SK-N-SH (cell line): Measurements from ENCODE around the gene ELAVL2. TPM values are rescaled to one million over a fixed set of nuclear protein-coding genes. Genes with fewer than 3 reads are reported as not detected.

Experiments
- CTCF ChIA-PET: fragments of 300-600, 350-600 bp; formaldehyde crosslinking; extraction: SDS; loops from one replicate; lab custom pipeline; 2021; lab: Yijun Ruan, JAX
- POLR2A ChIA-PET: fragments of 350-600 bp; sonication (Branson Sonifier 250); formaldehyde crosslinking; extraction: SDS; loops from one replicate; lab custom pipeline; 2020; ENCODE audit warnings: antibody characterized with exemption, inconsistent platforms; lab: Yijun Ruan, JAX
- DNase-seq: peaks from one replicate; pipeline ENCODE4 v3.0.0; 2012
- H2AFZ ChIP-seq: fragments of 200-600 bp; sonication (generic); 2 replicates; pipeline ENCODE4 v1.8.1; 2016; ENCODE audit warnings: antibody characterized with exemption, mild to moderate bottlenecking, low read depth
- H3F3A ChIP-seq: fragments of 200-600 bp; sonication (generic); replicated peaks from 2 replicates; pipeline ENCODE3; 2016; ENCODE audit warnings: antibody characterized with exemption, mild to moderate bottlenecking; ENCODE audit not compliant: insufficient read depth
- H3K27ac ChIP-seq, 2 experiments: fragments of 200-500 bp in 1 of 2; fragments of 200-600 bp in 1 of 2; sonication (Bioruptor generic) in 1 of 2; sonication (generic), shearing (Covaris generic) in 1 of 2; 2 replicates each; pipeline versions ENCODE4 v1.5.1 to v1.6.1; 2014 to 2016; ENCODE audit warnings: low read depth in 2 of 2, inconsistent platforms in 1 of 2, low read length in 1 of 2, mild to moderate bottlenecking in 1 of 2, mixed read lengths in 1 of 2
- H3K27me3 ChIP-seq: fragments of 200-600 bp; sonication (generic), shearing (Covaris generic); 2 replicates; pipeline ENCODE4 v1.6.1; 2016; ENCODE audit warnings: mixed run types; ENCODE audit not compliant: insufficient read depth
- H3K36me3 ChIP-seq, 2 experiments: fragments of 200-500 bp in 1 of 2; fragments of 200-600 bp in 1 of 2; sonication (Bioruptor generic) in 1 of 2; sonication (generic) in 1 of 2; replicated peaks in 1 of 2; 2 replicates each; pipeline versions ENCODE3 to v1.5.1; 2014 to 2016; ENCODE audit warnings: low read length in 1 of 2, mild to moderate bottlenecking in 1 of 2; ENCODE audit not compliant: insufficient read depth in 2 of 2, control insufficient read depth in 1 of 2
- H3K4me1 ChIP-seq, 2 experiments: fragments of 200-500 bp in 1 of 2; fragments of 200-600 bp in 1 of 2; sonication (Bioruptor generic) in 1 of 2; sonication (generic), shearing (Covaris generic) in 1 of 2; 2 replicates each; pipeline versions ENCODE4 v1.5.1 to v1.6.1; 2014 to 2016; ENCODE audit warnings: low read depth in 1 of 2, low read length in 1 of 2, mixed run types in 1 of 2; ENCODE audit not compliant: insufficient read depth in 2 of 2, control insufficient read depth in 1 of 2
- H3K4me2 ChIP-seq: fragments of 200-600 bp; sonication (generic), shearing (Covaris generic); 2 replicates; pipeline ENCODE4 v1.6.1; 2017; ENCODE audit warnings: mixed run types
- H3K4me3 ChIP-seq, 2 experiments: fragments of 200-500 bp in 1 of 2; fragments of 200-600 bp in 1 of 2; sonication (Bioruptor generic) in 1 of 2; sonication (generic), shearing (Covaris generic) in 1 of 2; 2 replicates each; pipeline versions ENCODE4 v1.5.1 to v1.8.1; 2014 to 2016; ENCODE audit warnings: low read depth in 2 of 2, inconsistent platforms in 1 of 2, low read length in 1 of 2, mild to moderate bottlenecking in 1 of 2, mixed read lengths in 1 of 2, moderate library complexity in 1 of 2
- H3K79me2 ChIP-seq: fragments of 200-600 bp; sonication (generic); 2 replicates; pipeline ENCODE4 v1.8.1; 2017; ENCODE audit warnings: mild to moderate bottlenecking; ENCODE audit not compliant: insufficient read depth
- H3K9ac ChIP-seq: fragments of 200-600 bp; sonication (generic); 2 replicates; pipeline ENCODE4 v1.6.1; 2017; ENCODE audit warnings: mixed run types
- H3K9me2 ChIP-seq: fragments of 200-600 bp; sonication (generic); 2 replicates; pipeline ENCODE4 v1.6.1; 2017; ENCODE audit warnings: mixed run types
- H3K9me3 ChIP-seq: fragments of 200-600 bp; sonication (generic); 2 replicates; pipeline ENCODE4 v1.6.1; 2017; ENCODE audit warnings: mixed run types, mild to moderate bottlenecking, moderate library complexity
- H4K20me1 ChIP-seq: fragments of 200-600 bp; sonication (generic); 2 replicates; pipeline ENCODE4 v1.6.1; 2017; ENCODE audit warnings: mild to moderate bottlenecking, mixed run types; ENCODE audit not compliant: insufficient read depth
- EP300 ChIP-seq, 2 experiments: IDR thresholded peaks; 2 replicates each; pipeline versions ENCODE4 v1.4.0 to v1.6.1; 2012; ENCODE audit warnings: borderline replicate concordance in 1 of 2, low read depth in 1 of 2, low read length in 1 of 2
- EZH2phosphoT487 ChIP-seq: fragments of 200-600 bp; sonication (generic); IDR thresholded peaks from 2 replicates; pipeline ENCODE4 v1.6.1; 2017; ENCODE audit warnings: low read depth, mixed run types, mild to moderate bottlenecking, antibody characterized with exemption, moderate library complexity, borderline replicate concordance
- FOXJ3 ChIP-seq: sonication (generic); formaldehyde crosslinking; IDR thresholded peaks from 2 replicates; pipeline ENCODE4 v1.5.1; 2020; ENCODE audit warnings: mild to moderate bottlenecking, missing genetic modification reagents
- FOXM1 ChIP-seq: IDR thresholded peaks from 2 replicates; pipeline ENCODE4 v1.4.0; 2012; ENCODE audit warnings: low read depth, mild to moderate bottlenecking
- GABPA ChIP-seq: IDR thresholded peaks from 2 replicates; pipeline ENCODE4 v1.4.0; 2012; ENCODE audit warnings: low read depth, mild to moderate bottlenecking
- GATA2 ChIP-seq: sonication (generic); formaldehyde crosslinking; IDR thresholded peaks from 2 replicates; pipeline ENCODE4 v1.5.0; 2020; ENCODE audit warnings: mild to moderate bottlenecking, missing genetic modification reagents
- JUND ChIP-seq: IDR thresholded peaks from 2 replicates; pipeline ENCODE4 v1.4.0; 2012
- MXI1 ChIP-seq: IDR thresholded peaks from 2 replicates; pipeline ENCODE4 v1.6.1; 2012; ENCODE audit warnings: mild to moderate bottlenecking, low read depth, low read length, improper control_type of control experiment
- NFIC ChIP-seq: IDR thresholded peaks from 2 replicates; pipeline ENCODE4 v1.4.0; 2012; ENCODE audit warnings: borderline replicate concordance
- PBX3 ChIP-seq: IDR thresholded peaks from 2 replicates; pipeline ENCODE4; 2012
- RAD21 ChIP-seq: IDR thresholded peaks from 2 replicates; pipeline ENCODE4 v1.6.1; 2012; ENCODE audit warnings: mild to moderate bottlenecking, low read length
- RCOR1 ChIP-seq: fragments of 150-350 bp; IDR thresholded peaks from 2 replicates; pipeline ENCODE4 v1.6.1; 2017; ENCODE audit warnings: antibody characterized with exemption, low read length
- REST ChIP-seq: IDR thresholded peaks from 2 replicates; pipeline ENCODE4 v1.6.1; 2012; ENCODE audit warnings: mild to moderate bottlenecking, low read depth, low read length, moderate library complexity
- RXRA ChIP-seq: IDR thresholded peaks from 2 replicates; pipeline ENCODE4 v1.4.0; 2012; ENCODE audit warnings: low read depth, mild to moderate bottlenecking, borderline replicate concordance
- SMC3 ChIP-seq: IDR thresholded peaks from 2 replicates; pipeline ENCODE4 v1.6.1; 2012; ENCODE audit warnings: low read depth, low read length, improper control_type of control experiment
- TEAD4 ChIP-seq: IDR thresholded peaks from 2 replicates; pipeline ENCODE4 v1.4.0; 2012; ENCODE audit warnings: mild to moderate bottlenecking, borderline replicate concordance; ENCODE audit not compliant: insufficient read depth
- YY1 ChIP-seq: IDR thresholded peaks from 2 replicates; pipeline ENCODE4 v1.4.0; 2012; ENCODE audit warnings: low read depth, mild to moderate bottlenecking
- WGBS: methylation state at CpG from one replicate; pipeline ENCODE4 v1.1.6; 2017; ENCODE audit warnings: low lambda C conversion rate; 5-methylcytosine and 5-hydroxymethylcytosine counted together
- polyA plus RNA-seq, 3 experiments: library from polyadenylated mRNA; depleted of rRNA; stranded (reverse); fragments of >200 nt; gene quantifications; 2 replicates each; pipeline ENCODE4 v1.2.3, GENCODE V29; 2012
- TF ChIP-seq, protein P1 (sequence below): fragments of 150-350 bp; IDR thresholded peaks from 2 replicates; pipeline ENCODE4 v1.6.1; 2017; ENCODE audit warnings: antibody characterized with exemption, low read length, low read depth, borderline replicate concordance
- TF ChIP-seq, protein P2 (sequence below): IDR thresholded peaks from 2 replicates; pipeline ENCODE4 v1.4.0; 2012; ENCODE audit warnings: low read depth

Gene ELAVL2
- polyA plus RNA-seq, 1 of the 3 experiments (the other 2 are of a cell fraction): 0.15 TPM

DNA sequence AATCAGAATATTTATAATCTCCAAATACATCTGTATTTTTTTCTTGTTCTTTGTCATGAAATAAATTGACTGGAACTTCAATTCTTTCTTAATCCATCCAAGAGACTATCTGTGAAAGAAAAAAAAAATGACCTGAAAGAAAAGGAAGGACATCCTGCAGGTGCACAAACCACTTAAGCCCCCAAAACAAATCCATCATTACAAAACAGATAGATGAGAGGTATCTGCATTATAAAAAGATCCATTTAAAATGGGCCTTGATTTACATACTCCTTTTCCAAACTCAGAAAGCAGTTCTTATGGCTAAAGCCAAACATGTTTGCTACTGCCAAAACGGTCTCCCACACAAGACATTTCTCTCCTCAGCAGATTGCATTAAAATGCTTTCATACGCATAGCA, 85.5 kb downstream of the ELAVL2 start (continued):
- TF ChIP-seq, protein P1, sequence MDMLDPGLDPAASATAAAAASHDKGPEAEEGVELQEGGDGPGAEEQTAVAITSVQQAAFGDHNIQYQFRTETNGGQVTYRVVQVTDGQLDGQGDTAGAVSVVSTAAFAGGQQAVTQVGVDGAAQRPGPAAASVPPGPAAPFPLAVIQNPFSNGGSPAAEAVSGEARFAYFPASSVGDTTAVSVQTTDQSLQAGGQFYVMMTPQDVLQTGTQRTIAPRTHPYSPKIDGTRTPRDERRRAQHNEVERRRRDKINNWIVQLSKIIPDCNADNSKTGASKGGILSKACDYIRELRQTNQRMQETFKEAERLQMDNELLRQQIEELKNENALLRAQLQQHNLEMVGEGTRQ: no peak
- no peak for TF ChIP-seq FOXM1
- TF ChIP-seq, all 33 proteins: peak for 0

- H3K4me1 ChIP-seq: no peaks in the 10 kb centered on the region
- no peak overlapping the region for H3K9ac ChIP-seq
- no peak overlapping the region for H3K4me3 ChIP-seq
- CTCF ChIA-PET: no interaction called here
- POLR2A ChIA-PET: no interaction called here
- no peak for DNase-seq
- no peak overlapping the region for H2AFZ ChIP-seq
- no peaks in the 10 kb centered on the region for H3F3A ChIP-seq
- WGBS: 33% methylated on average over 3 of the region's 3 CpGs
- no peaks in the 10 kb centered on the region for H3K79me2 ChIP-seq
- no peaks in the 10 kb centered on the region for H4K20me1 ChIP-seq
- H3K9me3 ChIP-seq: no peaks in the 10 kb centered on the region
- no peak overlapping the region for H3K4me2 ChIP-seq
- no peak for TF ChIP-seq PBX3
- no peak for TF ChIP-seq NFIC
- no peak for TF ChIP-seq EZH2phosphoT487
- TF ChIP-seq JUND: no peak
- no peak for TF ChIP-seq REST
- TF ChIP-seq GABPA: no peak
- TF ChIP-seq RAD21: no peak
- no peak for TF ChIP-seq SMC3
- TF ChIP-seq, protein P2, sequence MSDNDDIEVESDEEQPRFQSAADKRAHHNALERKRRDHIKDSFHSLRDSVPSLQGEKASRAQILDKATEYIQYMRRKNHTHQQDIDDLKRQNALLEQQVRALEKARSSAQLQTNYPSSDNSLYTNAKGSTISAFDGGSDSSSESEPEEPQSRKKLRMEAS: no peak
- TF ChIP-seq MXI1: no peak
- TF ChIP-seq EP300 (IDR thresholded peaks at IDR 0.05; ENCODE audit: borderline replicate concordance in 1 of 2, low read depth in 1 of 2, low read length in 1 of 2): no peak
- TF ChIP-seq TEAD4: no peak
- TF ChIP-seq GATA2 (CRISPR knock-in tag): no peak
- no peak for TF ChIP-seq RXRA
- no peak for TF ChIP-seq FOXJ3 (CRISPR knock-in tag)
- no peak for TF ChIP-seq RCOR1
- no peak for TF ChIP-seq YY1
- no peaks in the 10 kb centered on the region for H3K27me3 ChIP-seq
- no peaks in the 10 kb centered on the region for H3K9me2 ChIP-seq
- H3K27ac ChIP-seq: no peak overlapping the region
- H3K36me3 ChIP-seq: no peaks in the 10 kb centered on the region
Observed at GRCh38 chr9:23739753-23740152, 86.3 kb downstream of the ELAVL2 start.
